ENCODE results near the gene ZNF697. TPM values are rescaled to one million over a fixed set of nuclear protein-coding genes. Genes with fewer than 3 reads are reported as not detected.
A peak's percentile ranks its signal among the peaks of the same experiment; 100 is the strongest.

ZNF697 gene
- total RNA-seq, 1 experiment from 2014 or later = 7.1 TPM

DNA sequence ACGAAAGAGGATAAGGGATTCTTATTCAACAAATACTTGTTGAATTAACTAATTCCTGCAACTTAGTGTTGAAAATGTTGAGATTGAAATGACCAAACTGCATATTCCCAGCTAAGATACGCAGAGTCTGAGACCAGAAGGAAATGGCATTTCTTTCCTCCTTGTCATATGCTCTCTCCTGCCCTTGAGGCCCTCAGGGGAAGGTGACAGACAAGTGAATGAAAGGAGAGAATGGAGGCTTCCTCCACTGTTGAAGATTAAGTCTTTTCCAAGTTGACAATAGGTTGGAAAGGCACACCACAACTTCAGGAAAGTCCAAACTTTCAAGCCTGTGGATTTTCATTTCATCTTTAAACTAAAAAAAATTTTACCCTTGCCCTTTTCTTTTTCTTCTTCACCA, 3.1 kb upstream of the ZNF697 start:
- ATAC-seq = no peak
- no peak overlapping the region for H3K4me3 ChIP-seq (ENCODE audit: low read depth in 2 of 2, low read length in 2 of 2)
- intact Hi-C loops (cut with micrococcal nuclease; ENCODE audit: unreplicated experiment) (no loop called here), in situ Hi-C loops (cut with HindIII; ENCODE audit: low pct_unique_long_range_greater_than_20kb, low sequenced_read_pairs) (no loop called here)
- BruUV-seq (replicated peaks) = no TSS peak
- no peak for TF ChIP-seq SIN3A (IDR thresholded peaks at IDR 0.05; ENCODE audit: borderline replicate concordance, insufficient read depth, low read depth, low read length)
- TF ChIP-seq, protein P1, sequence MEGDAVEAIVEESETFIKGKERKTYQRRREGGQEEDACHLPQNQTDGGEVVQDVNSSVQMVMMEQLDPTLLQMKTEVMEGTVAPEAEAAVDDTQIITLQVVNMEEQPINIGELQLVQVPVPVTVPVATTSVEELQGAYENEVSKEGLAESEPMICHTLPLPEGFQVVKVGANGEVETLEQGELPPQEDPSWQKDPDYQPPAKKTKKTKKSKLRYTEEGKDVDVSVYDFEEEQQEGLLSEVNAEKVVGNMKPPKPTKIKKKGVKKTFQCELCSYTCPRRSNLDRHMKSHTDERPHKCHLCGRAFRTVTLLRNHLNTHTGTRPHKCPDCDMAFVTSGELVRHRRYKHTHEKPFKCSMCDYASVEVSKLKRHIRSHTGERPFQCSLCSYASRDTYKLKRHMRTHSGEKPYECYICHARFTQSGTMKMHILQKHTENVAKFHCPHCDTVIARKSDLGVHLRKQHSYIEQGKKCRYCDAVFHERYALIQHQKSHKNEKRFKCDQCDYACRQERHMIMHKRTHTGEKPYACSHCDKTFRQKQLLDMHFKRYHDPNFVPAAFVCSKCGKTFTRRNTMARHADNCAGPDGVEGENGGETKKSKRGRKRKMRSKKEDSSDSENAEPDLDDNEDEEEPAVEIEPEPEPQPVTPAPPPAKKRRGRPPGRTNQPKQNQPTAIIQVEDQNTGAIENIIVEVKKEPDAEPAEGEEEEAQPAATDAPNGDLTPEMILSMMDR (IDR thresholded peaks at IDR 0.05) = no peak
- TF ChIP-seq TCF7L2 (IDR thresholded peaks at IDR 0.05; ENCODE audit: low read depth, low read length) = no peak
- TF ChIP-seq REST (IDR thresholded peaks at IDR 0.05; ENCODE audit: insufficient read depth in 1 of 2, low read depth in 2 of 2, low read length in 1 of 2) = no peak
- TF ChIP-seq POLR2AphosphoS5 (IDR thresholded peaks at IDR 0.05; ENCODE audit: low read depth, low read length) = no peak
- H3K27me3 ChIP-seq (ENCODE audit: control insufficient read depth, insufficient read depth, low read length) = peaks cover 54% of the 10 kb centered on the region
- H3K9me3 ChIP-seq (ENCODE audit: control insufficient read depth, insufficient read depth, low read depth, low read length) = no peaks in the 10 kb centered on the region
- CTCF ChIA-PET = no interaction called here
- peaks cover 10% of the 10 kb centered on the region for H3K4me1 ChIP-seq (ENCODE audit: control insufficient read depth, insufficient read depth, low read length)
- H3K27ac ChIP-seq (ENCODE audit: low read length) = no peak overlapping the region
- POLR2A ChIA-PET = no interaction called here
- no peaks in the 10 kb centered on the region for H3K36me3 ChIP-seq (ENCODE audit: control insufficient read depth, insufficient read depth, low read length)
- no peak for DNase-seq (ENCODE audit: low read depth, low spot score)

DNA sequence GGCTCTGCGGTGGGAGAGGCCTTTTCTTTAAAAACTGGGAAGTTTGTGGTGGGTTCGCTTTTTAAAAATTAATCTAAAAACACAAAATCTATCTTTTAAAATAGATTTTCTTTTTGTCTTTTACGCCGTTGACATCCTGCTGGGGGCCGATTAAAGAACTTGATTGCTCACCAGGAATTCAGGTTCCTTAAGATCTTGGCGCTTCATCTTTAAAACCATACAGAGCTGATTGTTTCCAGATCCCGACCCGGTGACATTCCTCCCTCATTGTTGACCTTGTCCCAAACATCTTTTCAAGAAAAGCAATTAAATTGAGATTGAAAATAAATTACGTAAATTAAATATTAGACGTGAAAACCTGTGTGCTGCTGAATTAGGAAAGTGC, 546 bp upstream of the ZNF697 start:
- TF ChIP-seq REST (IDR thresholded peaks at IDR 0.05; ENCODE audit: insufficient read depth in 1 of 2, low read depth in 2 of 2, low read length in 1 of 2) (no peak), POLR2AphosphoS5 (IDR thresholded peaks at IDR 0.05; ENCODE audit: low read depth, low read length) (no peak), TCF7L2 (IDR thresholded peaks at IDR 0.05; ENCODE audit: low read depth, low read length) (no peak), SIN3A (IDR thresholded peaks at IDR 0.05; ENCODE audit: borderline replicate concordance, insufficient read depth, low read depth, low read length) (no peak)
- TF ChIP-seq, protein P1 (IDR thresholded peaks at IDR 0.05) = no peak
- H3K36me3 ChIP-seq (ENCODE audit: control insufficient read depth, insufficient read depth, low read length) = no peaks in the 10 kb centered on the region
- ATAC-seq (no peak), DNase-seq (ENCODE audit: low read depth, low spot score) (no peak)
- H3K9me3 ChIP-seq (ENCODE audit: control insufficient read depth, insufficient read depth, low read depth, low read length) = no peaks in the 10 kb centered on the region
- H3K27ac ChIP-seq (ENCODE audit: low read length) = peak overlapping the region; percentile 76
- ChIA-PET CTCF (interaction anchor here (0.6 to 2.3 kb wide), 5 partner anchors 9 to 27 kb away, joined by 3 to 14 read pairs (median 3); no protein-coding TSS in a partner anchor), POLR2A (interaction anchor here (0.5 to 0.6 kb wide), 2 partner anchors 11 to 219 kb away, joined by 3 to 4 read pairs; no protein-coding TSS in a partner anchor)
- in situ Hi-C loops (cut with HindIII; ENCODE audit: low pct_unique_long_range_greater_than_20kb, low sequenced_read_pairs) = no loop called here
- H3K4me3 ChIP-seq (ENCODE audit: low read depth in 2 of 2, low read length in 2 of 2) = peak overlapping the region; percentile 72 to 93
- BruUV-seq (replicated peaks) = no TSS peak
- intact Hi-C loops (cut with micrococcal nuclease; ENCODE audit: unreplicated experiment) = no loop called here
- peaks cover 33% of the 10 kb centered on the region for H3K27me3 ChIP-seq (ENCODE audit: control insufficient read depth, insufficient read depth, low read length)
- H3K4me1 ChIP-seq (ENCODE audit: control insufficient read depth, insufficient read depth, low read length) = peaks cover 13% of the 10 kb centered on the region

All from Panc1 (cell line).